Astrocyte of the cerebellum (primary cell): ENCODE results near the gene MMP12.
A peak's percentile ranks its signal among the peaks of the same experiment; 100 is the strongest.

Source experiments
- DNase-seq: peaks from one replicate; pipeline ENCODE4 v3.0.0-alpha.2; 2011; ENCODE audit warnings: low read depth
- H3K4me3 ChIP-seq: 2 replicates; pipeline ENCODE4 v1.5.1; 2011; ENCODE audit warnings: mild to moderate bottlenecking, low read depth, low read length, moderate library complexity
- CTCF ChIP-seq: IDR thresholded peaks from 2 replicates; pipeline ENCODE4 v1.5.1; 2012; ENCODE audit warnings: low read length, low read depth, moderate library complexity, mild to moderate bottlenecking; ENCODE audit errors: missing control alignments
- in situ Hi-C: cut with HindIII; loops from 2 replicates; pipeline ENCODE4 v1.10.0; 2017; ENCODE audit warnings: low sequenced_read_pairs

MMP12 gene

DNA sequence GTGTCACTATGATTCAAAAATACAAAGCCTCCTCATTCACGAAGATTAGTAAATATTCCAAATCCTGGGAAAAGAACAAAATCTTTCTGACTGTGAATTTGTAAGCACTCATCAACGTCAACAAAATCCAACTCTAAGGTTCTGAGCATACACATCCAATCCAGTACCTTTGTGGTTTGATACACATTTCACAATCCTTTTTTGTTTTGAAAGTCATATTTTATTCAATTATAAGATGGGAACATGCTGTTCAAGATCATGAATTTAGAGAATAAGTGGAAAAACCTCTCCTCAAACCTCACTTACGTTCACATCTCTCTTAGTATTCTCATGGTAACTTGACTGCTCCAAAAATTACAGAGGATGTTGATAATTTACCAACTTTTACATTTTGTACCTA is 21.7 kb downstream of the MMP12 start:
- in situ Hi-C loops = no loop called here
- no peak for TF ChIP-seq CTCF
- no peak overlapping the region for H3K4me3 ChIP-seq
- DNase-seq = no peak

DNA sequence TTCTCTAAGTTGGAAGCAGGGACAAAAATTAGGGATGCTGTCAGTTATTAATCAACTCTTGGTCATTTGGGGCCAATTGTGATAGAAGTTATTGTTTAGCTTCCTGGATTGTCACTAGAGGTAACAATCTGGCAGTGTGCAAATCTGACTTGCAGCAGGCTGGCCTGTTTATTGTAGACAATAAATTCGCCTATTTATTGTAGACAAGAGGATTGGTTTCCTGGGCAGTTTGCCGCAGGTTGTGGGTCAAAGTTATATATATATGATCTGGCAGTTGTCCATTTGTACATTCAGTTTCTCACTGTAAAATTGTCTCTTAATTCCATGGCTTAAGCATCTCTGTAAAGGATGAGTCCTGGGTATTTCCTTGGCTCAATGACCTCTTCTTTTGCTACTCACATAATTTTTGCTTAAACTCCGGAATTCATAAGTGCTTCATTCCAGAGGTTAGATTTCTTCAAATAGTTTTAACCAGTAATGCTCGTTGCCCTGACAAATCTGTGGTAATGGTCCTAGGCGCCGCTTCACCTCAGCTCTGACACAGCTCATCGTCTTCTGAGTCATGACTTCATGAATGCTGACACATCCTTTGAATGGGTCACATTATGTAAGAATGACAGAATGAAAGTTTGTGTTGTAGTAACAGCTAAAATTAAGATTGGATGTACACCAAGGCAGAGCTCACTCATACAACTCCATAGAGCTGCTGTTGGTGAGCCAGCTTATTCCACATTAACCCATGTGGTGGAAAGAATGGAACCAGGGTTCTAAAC is 23.6 kb downstream of the MMP12 start:
- in situ Hi-C loops = no loop called here
- no peak for TF ChIP-seq CTCF
- H3K4me3 ChIP-seq = no peak overlapping the region
- DNase-seq = peak; percentile 72

GRCh38 chr11:102849311-102849710 is 25.5 kb downstream of the MMP12 start:
- DNase-seq = no peak
- no peak overlapping the region for H3K4me3 ChIP-seq
- TF ChIP-seq CTCF = no peak
- in situ Hi-C loops = no loop called here

DNA sequence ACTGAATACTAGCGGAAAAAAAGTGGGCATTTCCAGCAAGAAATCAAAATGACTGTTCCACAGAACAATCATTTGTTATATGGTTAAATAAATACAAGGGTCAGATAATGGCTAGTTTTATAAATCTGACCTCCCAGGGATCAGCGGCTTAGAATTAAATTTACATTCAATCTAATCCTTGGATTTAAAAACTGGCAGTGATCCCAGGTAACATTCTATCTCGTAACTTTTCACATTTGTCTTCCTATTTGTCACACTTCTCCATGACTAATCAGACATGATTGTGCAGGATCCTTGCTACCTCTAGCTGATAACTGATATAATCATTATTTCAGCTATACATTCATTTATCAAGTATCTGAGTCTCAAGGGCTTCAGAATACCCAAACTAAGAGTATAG is 28.5 kb downstream of the MMP12 start:
- in situ Hi-C loops = no loop called here
- TF ChIP-seq CTCF = no peak
- DNase-seq = no peak
- H3K4me3 ChIP-seq = no peak overlapping the region

DNA sequence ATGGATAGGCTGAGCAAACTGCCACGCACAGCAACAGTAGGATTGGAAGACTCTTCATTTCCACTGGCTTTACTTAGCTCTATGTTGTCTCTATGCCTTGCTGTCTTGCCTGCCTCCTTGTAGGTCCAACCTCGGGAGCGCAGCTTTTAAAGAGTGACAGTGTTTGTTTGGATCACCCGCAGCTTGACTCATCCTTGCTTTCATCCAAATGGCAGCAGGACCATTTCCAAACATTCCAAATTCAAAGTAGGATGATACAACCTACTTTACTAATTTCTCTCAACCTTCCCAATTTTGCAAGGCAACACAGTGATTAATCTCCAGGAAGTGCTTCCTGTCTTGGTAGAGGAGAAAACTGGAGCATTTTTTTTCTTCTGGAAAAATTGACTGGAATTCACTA is 31.3 kb downstream of the MMP12 start, which contains the start of gene MMP3:
TSS of gene MMP3 (minus strand) at position 121 of the 400 bp plus-strand sequence. CDS start at position 58, 63 bp downstream.
- in situ Hi-C loops = no loop called here
- no peak for TF ChIP-seq CTCF
- no peak for DNase-seq
- H3K4me3 ChIP-seq = no peak within 1 kb of the TSS

GRCh38 chr11:102842930-102843329 is 31.9 kb downstream of the MMP12 start:
- in situ Hi-C loops = no loop called here
- no peak overlapping the region for H3K4me3 ChIP-seq
- no peak for TF ChIP-seq CTCF
- no peak for DNase-seq
